Epithelial cell of esophagus (primary cell): Measurements from ENCODE around the gene AKR1E2.

Source experiments
- DNase-seq: peaks from one replicate; pipeline ENCODE4 v3.0.0; 2010; ENCODE audit warnings: low read depth
- H3K4me3 ChIP-seq: 2 replicates; pipeline ENCODE4 v1.5.1; 2011; ENCODE audit warnings: mild to moderate bottlenecking, low read length, control low read depth
- CTCF ChIP-seq: IDR thresholded peaks from 2 replicates; pipeline ENCODE4 v1.5.1; 2011; ENCODE audit warnings: low read depth, mild to moderate bottlenecking, low read length, control low read depth, inconsistent platforms; ENCODE audit not compliant: insufficient read depth; ENCODE audit errors: missing control alignments

AKR1E2 gene

GRCh38 chr10:4838743-4839142, 12.7 kb downstream of the AKR1E2 start:
- H3K4me3 ChIP-seq = no peak overlapping the region
- no peak for DNase-seq
- no peak for TF ChIP-seq CTCF

GRCh38 chr10:4839353-4839752, 13.3 kb downstream of the AKR1E2 start:
- TF ChIP-seq CTCF = no peak
- DNase-seq = no peak
- H3K4me3 ChIP-seq = no peak overlapping the region

- DNase-seq = no peak
- no peak overlapping the region for H3K4me3 ChIP-seq
- TF ChIP-seq CTCF = no peak
Observed at GRCh38 chr10:4840151-4840550, 14.1 kb downstream of the AKR1E2 start.

- no peak for DNase-seq
- H3K4me3 ChIP-seq = no peak overlapping the region
- TF ChIP-seq CTCF = no peak
Observed at GRCh38 chr10:4843525-4844180, 17.6 kb downstream of the AKR1E2 start.

GRCh38 chr10:4844864-4845263, 18.9 kb downstream of the AKR1E2 start:
- no peak for DNase-seq
- no peak overlapping the region for H3K4me3 ChIP-seq

GRCh38 chr10:4845766-4846165, 19.8 kb downstream of the AKR1E2 start:
- H3K4me3 ChIP-seq = no peak overlapping the region
- TF ChIP-seq CTCF = no peak
- no peak for DNase-seq

More at GRCh38 chr10:4844864-4845263, 18.9 kb downstream of the AKR1E2 start:
- TF ChIP-seq CTCF = no peak

- no peak for TF ChIP-seq CTCF
- DNase-seq = no peak
- H3K4me3 ChIP-seq = no peak overlapping the region
Observed at GRCh38 chr10:4846775-4847174, 20.8 kb downstream of the AKR1E2 start.
